LNCAP (cell line): ENCODE results near the gene PVALB.

ENCODE experiments used
- TF ChIP-seq, protein P1 (sequence below): fragments of 450-650 bp; IDR thresholded peaks from 2 replicates; pipeline ENCODE4 v1.5.1; 2017; ENCODE audit warnings: mild to moderate bottlenecking

The PVALB gene

DNA sequence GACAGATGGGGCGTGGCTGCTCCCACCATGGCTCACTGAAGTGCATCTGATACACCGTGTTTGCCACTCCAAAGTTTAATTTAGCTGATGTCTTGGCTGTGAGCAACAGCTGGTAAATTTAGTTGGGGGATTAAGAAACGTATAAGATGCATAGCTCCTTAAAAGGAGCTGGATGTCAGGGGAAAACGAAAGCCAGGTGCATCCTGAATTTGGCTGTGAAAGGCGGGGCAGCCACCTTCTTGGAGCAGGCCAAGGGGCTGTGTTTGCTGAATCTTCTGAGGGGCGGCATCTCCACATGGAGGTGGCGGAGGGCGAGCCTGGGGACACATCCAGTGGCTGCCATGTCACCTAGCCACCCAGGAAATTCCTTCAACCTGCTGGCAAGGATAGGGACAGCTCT, 23.3 kb upstream of the PVALB start:
- TF ChIP-seq, protein P1, sequence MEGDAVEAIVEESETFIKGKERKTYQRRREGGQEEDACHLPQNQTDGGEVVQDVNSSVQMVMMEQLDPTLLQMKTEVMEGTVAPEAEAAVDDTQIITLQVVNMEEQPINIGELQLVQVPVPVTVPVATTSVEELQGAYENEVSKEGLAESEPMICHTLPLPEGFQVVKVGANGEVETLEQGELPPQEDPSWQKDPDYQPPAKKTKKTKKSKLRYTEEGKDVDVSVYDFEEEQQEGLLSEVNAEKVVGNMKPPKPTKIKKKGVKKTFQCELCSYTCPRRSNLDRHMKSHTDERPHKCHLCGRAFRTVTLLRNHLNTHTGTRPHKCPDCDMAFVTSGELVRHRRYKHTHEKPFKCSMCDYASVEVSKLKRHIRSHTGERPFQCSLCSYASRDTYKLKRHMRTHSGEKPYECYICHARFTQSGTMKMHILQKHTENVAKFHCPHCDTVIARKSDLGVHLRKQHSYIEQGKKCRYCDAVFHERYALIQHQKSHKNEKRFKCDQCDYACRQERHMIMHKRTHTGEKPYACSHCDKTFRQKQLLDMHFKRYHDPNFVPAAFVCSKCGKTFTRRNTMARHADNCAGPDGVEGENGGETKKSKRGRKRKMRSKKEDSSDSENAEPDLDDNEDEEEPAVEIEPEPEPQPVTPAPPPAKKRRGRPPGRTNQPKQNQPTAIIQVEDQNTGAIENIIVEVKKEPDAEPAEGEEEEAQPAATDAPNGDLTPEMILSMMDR: no peak

GRCh38 chr22:36839356-36840073, 22.7 kb upstream of the PVALB start:
- TF ChIP-seq, protein P1: no peak

DNA sequence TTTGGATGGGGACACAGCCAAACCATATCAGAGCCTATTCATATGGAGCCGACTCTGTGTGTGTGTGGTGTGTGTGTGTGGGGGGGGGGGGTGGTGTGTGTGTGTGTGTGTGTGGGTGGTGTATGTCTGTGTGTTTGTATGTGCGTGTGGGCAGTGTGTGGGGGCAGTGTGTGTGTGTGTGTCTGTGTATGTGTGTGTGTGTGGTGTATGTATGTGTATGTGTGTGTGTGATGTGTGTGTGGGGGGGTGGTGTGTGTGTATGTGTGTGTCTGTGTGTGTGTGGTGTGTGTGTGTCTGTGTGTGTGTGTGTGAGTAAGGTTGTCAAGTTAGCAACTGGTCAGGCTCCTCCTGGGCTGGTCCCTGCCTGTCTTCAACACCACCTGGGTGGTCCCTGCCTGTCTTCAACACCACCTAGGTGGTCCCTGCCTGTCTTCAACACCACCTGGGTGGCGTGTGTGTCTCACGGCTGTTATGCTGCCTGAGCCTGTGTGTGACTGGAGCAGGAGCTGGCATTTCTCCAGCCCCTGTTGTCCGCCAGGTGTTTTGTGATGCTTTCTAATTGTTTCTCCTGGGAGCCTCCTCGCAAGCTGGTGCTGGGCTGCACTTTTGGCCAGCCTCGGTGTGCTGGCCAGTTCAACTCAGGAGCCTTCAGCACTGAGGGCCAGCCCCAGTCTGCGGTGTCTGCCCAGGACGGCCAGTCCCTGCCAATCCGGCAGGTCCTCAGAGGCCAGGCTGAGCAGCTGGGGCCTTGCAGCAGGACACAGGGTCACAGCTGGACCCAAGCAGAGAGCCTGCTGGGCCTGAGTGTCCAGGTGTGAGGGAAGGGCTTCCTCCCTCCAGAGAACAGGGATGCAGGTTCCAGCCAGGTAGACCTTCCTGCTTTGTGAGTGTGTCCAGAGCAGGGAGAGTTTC, 21.5 kb upstream of the PVALB start:
- TF ChIP-seq, protein P1: no peak

- TF ChIP-seq, protein P1: no peak
Measured at GRCh38 chr22:36835903-36836302, 19.1 kb upstream of the PVALB start.

- TF ChIP-seq, protein P1: no peak
Measured at GRCh38 chr22:36833073-36833472, 16.2 kb upstream of the PVALB start.

- TF ChIP-seq, protein P1: no peak
Measured at GRCh38 chr22:36831717-36832116, 14.9 kb upstream of the PVALB start.

DNA sequence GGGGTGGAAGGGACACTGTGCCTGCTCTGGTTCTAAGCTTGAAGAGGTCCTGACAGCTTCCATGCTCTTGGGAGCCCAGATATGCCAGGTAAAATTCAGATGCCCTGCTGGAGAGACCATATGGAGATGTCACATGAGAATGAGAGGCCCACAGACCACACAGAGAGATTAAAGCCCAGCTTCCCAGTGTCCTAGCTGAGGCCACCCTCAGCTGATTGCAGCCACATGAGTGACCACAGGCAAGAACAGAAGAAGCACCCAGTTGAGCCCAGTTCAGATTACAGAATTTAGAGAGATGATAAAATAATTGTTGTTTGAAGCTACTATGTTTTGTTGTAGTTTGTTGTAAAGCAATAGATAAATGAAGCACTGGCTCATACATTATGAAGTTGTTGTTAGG, 14.4 kb upstream of the PVALB start:
- TF ChIP-seq, protein P1: no peak
